HCT116 (cell line): Measurements from ENCODE around the gene LRRC56. TPM values are rescaled to one million over a fixed set of nuclear protein-coding genes. Genes with fewer than 3 reads are reported as not detected.

Experiments used
- ATAC-seq: fragments of 200-7000 bp; cut with Tn5 transposase; 2 replicates; pipeline ENCODE4 v1.9.1; 2020; ENCODE audit warnings: mild to moderate bottlenecking, moderate library complexity
- BruUV-seq: library from RNA; stranded (reverse); fragments of 400-500 nt; replicated peaks from 2 replicates; lab custom pipeline; 2021; lab: Mats Ljungman, UMichigan
- CTCF ChIA-PET: fragments of 300-600 bp; sonication (Branson Sonifier 250); formaldehyde crosslinking; loops from one replicate; lab custom pipeline; 2021; ENCODE audit warnings: antibody characterized with exemption; lab: Charles Lee
- POLR2A ChIA-PET: fragments of 300-600, 350-600 bp; sonication (Branson Sonifier 250); formaldehyde crosslinking; loops from one replicate; lab custom pipeline; 2021; ENCODE audit warnings: antibody characterized with exemption; lab: Charles Lee
- RAD21 ChIA-PET, 2 experiments: fragments of 300-600 bp; sonication (Branson Sonifier 250); formaldehyde crosslinking; loops; one replicate each; lab custom pipeline; 2023; ENCODE audit warnings: low total read pairs in 2 of 2; ENCODE audit not compliant: uncharacterized antibody in 2 of 2, unreplicated experiment in 2 of 2, low non-redundant PET in 1 of 2; lab: Charles Lee
- DNase-seq: peaks from one replicate; pipeline ENCODE4 v3.0.0-alpha.2; 2010; ENCODE audit warnings: low read depth, low spot score
- H2AFZ ChIP-seq: fragments of 200-600 bp; shearing (Covaris generic), sonication (generic); 2 replicates; pipeline ENCODE4 v1.6.1; 2017; ENCODE audit warnings: low read depth, mixed run types, mixed read lengths, antibody characterized with exemption, low read length; ENCODE audit not compliant: poor library complexity, severe bottlenecking
- H3K27ac ChIP-seq: 2 replicates; pipeline ENCODE4 v1.5.1; 2012; ENCODE audit warnings: low read depth, low read length
- H3K27me3 ChIP-seq: fragments of 200-600 bp; sonication (generic); 2 replicates; pipeline ENCODE4 v1.6.1; 2016; ENCODE audit warnings: mixed run types, low read length, mixed read lengths; ENCODE audit not compliant: insufficient read depth
- H3K36me3 ChIP-seq, 2 experiments: fragments of 200-500 bp in 1 of 2; fragments of 200-600 bp in 1 of 2; sonication (Bioruptor generic) in 1 of 2; sonication (generic) in 1 of 2; 2 replicates each; pipeline versions ENCODE4 v1.5.1 to v1.6.1; 2014 to 2016; ENCODE audit warnings: low read length in 2 of 2, inconsistent platforms in 1 of 2, mixed read lengths in 1 of 2, mixed run types in 1 of 2; ENCODE audit not compliant: insufficient read depth in 2 of 2, control insufficient read depth in 1 of 2
- H3K4me1 ChIP-seq, 2 experiments: fragments of 200-600 bp in 1 of 2; sonication (generic) in 1 of 2; 2 replicates each; pipeline versions ENCODE4 v1.5.1 to v1.6.1; 2012 to 2017; ENCODE audit warnings: low read length in 2 of 2, inconsistent platforms in 1 of 2, mild to moderate bottlenecking in 1 of 2, mixed read lengths in 1 of 2, mixed run types in 1 of 2, moderate library complexity in 1 of 2; ENCODE audit not compliant: insufficient read depth in 2 of 2, control insufficient read depth in 1 of 2
- H3K4me2 ChIP-seq: fragments of 200-600 bp; sonication (generic); 2 replicates; pipeline ENCODE4 v1.6.1; 2017; ENCODE audit warnings: mixed run types, low read length, mixed read lengths
- H3K4me3 ChIP-seq, 2 experiments: fragments of 200-600 bp in 1 of 2; sonication (generic) in 1 of 2; replicated peaks in 1 of 2; 2 replicates each; pipeline ENCODE4 v1.5.1; 2011 to 2016; ENCODE audit warnings: low read length in 2 of 2, control low read depth in 1 of 2, low read depth in 1 of 2, mild to moderate bottlenecking in 1 of 2, mixed read lengths in 1 of 2, mixed run types in 1 of 2
- H3K79me2 ChIP-seq: fragments of 200-600 bp; sonication (generic); 2 replicates; pipeline ENCODE4 v1.6.1; 2017; ENCODE audit warnings: mild to moderate bottlenecking, mixed run types, low read length, moderate library complexity, mixed read lengths; ENCODE audit not compliant: insufficient read depth
- H3K9ac ChIP-seq: fragments of 200-600 bp; sonication (generic); 2 replicates; pipeline ENCODE4 v1.6.1; 2016; ENCODE audit warnings: low read length, mixed read lengths
- H3K9me2 ChIP-seq: fragments of 200-600 bp; sonication (generic), shearing (Covaris generic); 2 replicates; pipeline ENCODE4 v1.6.1; 2017; ENCODE audit warnings: mixed run types, mild to moderate bottlenecking, moderate library complexity; ENCODE audit not compliant: insufficient read depth
- H3K9me3 ChIP-seq, 2 experiments: fragments of 200-500 bp in 1 of 2; fragments of 200-600 bp in 1 of 2; sonication (Bioruptor generic) in 1 of 2; sonication (generic) in 1 of 2; 2 replicates each; pipeline ENCODE4 v1.6.1; 2014 to 2017; ENCODE audit warnings: low read length in 2 of 2, mixed read lengths in 2 of 2, inconsistent platforms in 1 of 2, low read depth in 1 of 2, mild to moderate bottlenecking in 1 of 2, mixed run types in 1 of 2, moderate library complexity in 1 of 2; ENCODE audit not compliant: control insufficient read depth in 1 of 2, insufficient read depth in 1 of 2
- H4K20me1 ChIP-seq: fragments of 200-600 bp; sonication (generic), shearing (Covaris generic); 2 replicates; pipeline ENCODE4 v1.6.1; 2017; ENCODE audit warnings: mixed run types, mild to moderate bottlenecking, moderate library complexity; ENCODE audit not compliant: insufficient read depth
- CTCF ChIP-seq, 3 experiments: fragments of 200-600 bp in 1 of 3; sonication (generic) in 1 of 3; IDR thresholded peaks in 2 of 3; conservative IDR thresholded peaks in 1 of 3; 2 replicates each; pipeline ENCODE4 v1.5.1; 2012 to 2017; ENCODE audit warnings: low read depth in 2 of 3, low read length in 2 of 3, antibody characterized with exemption in 1 of 3, borderline replicate concordance in 1 of 3, control low read depth in 1 of 3, mild to moderate bottlenecking in 1 of 3, mixed read lengths in 1 of 3, mixed run types in 1 of 3, moderate library complexity in 1 of 3; ENCODE audit not compliant: insufficient read depth in 1 of 3
- POLR2AphosphoS5 ChIP-seq: IDR thresholded peaks from 2 replicates; pipeline ENCODE4 v1.6.1; 2011; ENCODE audit warnings: mild to moderate bottlenecking, low read depth, low read length, moderate library complexity
- SP1 ChIP-seq: IDR thresholded peaks from 2 replicates; pipeline ENCODE4 v1.6.1; 2012; ENCODE audit warnings: low read depth
- intact Hi-C: fragments of 100-400 bp; cut with micrococcal nuclease; formaldehyde crosslinking; loops from 2 replicates; pipeline ENCODE4 v1.10.0; 2022
- total RNA-seq: library from RNA; stranded (reverse); gene quantifications from one replicate; pipeline ENCODE4 v1.2.1, GENCODE V29; 2021; ENCODE audit not compliant: unreplicated experiment

Gene LRRC56
- total RNA-seq, 1 experiment from 2014 or later: 9.1 TPM

- intact Hi-C loops: loop anchor here (1.0 kb wide), 1 partner anchor 53 kb away; no protein-coding TSS in a partner anchor
- ChIA-PET RAD21 (interaction anchor here in 1 of 2 experiments (1.1 kb wide), 1 partner anchor 17 kb away, joined by 7 read pairs; the partner anchor contains the start of gene PHRF1), POLR2A (interaction anchor here (0.5 to 1.4 kb wide), 2 partner anchors 17 to 319 kb away, joined by 4 to 7 read pairs; partner anchors contain the start of gene PHRF1), CTCF (interaction anchor here (1.0 kb wide), 2 partner anchors 53 to 225 kb away, joined by 3 read pairs; no protein-coding TSS in a partner anchor)
- 0 out of 4 replicates have a peak, but pooled peaks cover 0 to 2% of the 10 kb centered on the region in 2 experiments for H3K36me3 ChIP-seq
- H3K27ac ChIP-seq: peak overlapping the region; percentile 97
- no peak overlapping the region for H2AFZ ChIP-seq
- TF ChIP-seq SP1 (no peak), CTCF (IDR thresholded peaks at IDR 0.05 in 2 of 3, conservative IDR thresholded peaks at IDR 0.05 in 1 of 3; ENCODE audit: borderline replicate concordance in 1 of 3, insufficient read depth in 1 of 3, low read depth in 2 of 3, low read length in 2 of 3) (0 out of 6 replicates have a peak, but pooled peaks of 2 of the 3 experiments have one; percentile 9 to 22), POLR2AphosphoS5 (no peak)
- ATAC-seq: no peak
- DNase-seq: no peak
- H3K4me2 ChIP-seq: peak overlapping the region; percentile 83
- peaks cover 27 to 44% of the 10 kb centered on the region in 2 experiments for H3K4me1 ChIP-seq
- H3K9ac ChIP-seq: peak overlapping the region; percentile 78
- H3K27me3 ChIP-seq: no peaks in the 10 kb centered on the region
- BruUV-seq: no TSS peak
- H3K79me2 ChIP-seq: peaks cover 15% of the 10 kb centered on the region
- H3K9me2 ChIP-seq: no peaks in the 10 kb centered on the region
- H3K4me3 ChIP-seq: peak overlapping the region; percentile 66 to 72; a peak in 3 of 4 replicates
- no peaks in the 10 kb centered on the region for H4K20me1 ChIP-seq
- H3K9me3 ChIP-seq: no peaks in the 10 kb centered on the region
Observed at GRCh38 chr11:559020-559620, 21.8 kb downstream of the LRRC56 start.
